ENCODE measurements around the gene SLIT1.
A peak's percentile ranks its signal among the peaks of the same experiment; 100 is the strongest.

SLIT1 gene

DNA sequence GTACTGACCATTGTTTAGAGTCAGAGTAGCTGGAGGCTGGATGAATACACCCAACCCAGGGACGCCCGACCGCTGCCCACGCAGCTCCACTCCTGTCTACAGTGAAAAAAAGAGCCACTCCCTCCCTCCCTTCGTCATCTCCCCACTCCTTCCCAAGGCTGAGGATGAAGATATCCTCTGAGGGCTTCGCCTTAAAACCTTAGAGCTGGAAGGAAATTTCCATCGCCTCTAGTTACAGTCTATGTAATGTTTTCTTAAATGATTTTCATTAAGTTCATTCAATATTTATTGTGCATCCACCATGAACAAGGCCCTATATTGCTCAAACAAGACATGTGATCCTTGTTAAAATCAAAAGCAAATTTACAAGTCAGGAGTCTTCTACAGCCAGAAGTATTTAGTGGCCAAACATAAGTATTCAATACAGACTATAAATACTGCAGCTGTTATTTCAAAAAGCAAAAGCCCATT lies 11.3 kb upstream of the SLIT1 start:
- no peak overlapping the region for H3K27ac ChIP-seq (ENCODE audit: low read depth, low read length)
- no peaks in the 10 kb centered on the region for H3K79me2 ChIP-seq (ENCODE audit: insufficient read depth, low read length)
- peak overlapping the region; percentile 71 for H3K4me2 ChIP-seq (ENCODE audit: low read depth, low read length, poor library complexity, severe bottlenecking)
- peak overlapping the region; percentile 51; the same call in 1 of the 2 replicates for H3K9ac ChIP-seq (ENCODE audit: low read length)
- H3K27me3 ChIP-seq (ENCODE audit: low read length): no peaks in the 10 kb centered on the region
- no peak overlapping the region for H3K4me3 ChIP-seq (ENCODE audit: insufficient read depth, low read length, poor library complexity, severe bottlenecking)
- H3K9me2 ChIP-seq (replicated peaks; ENCODE audit: insufficient read depth, low read length): no peaks in the 10 kb centered on the region
- TF ChIP-seq EZH2phosphoT487 (conservative IDR thresholded peaks at IDR 0.05; ENCODE audit: low read length): no peak
- TF ChIP-seq, protein P1, sequence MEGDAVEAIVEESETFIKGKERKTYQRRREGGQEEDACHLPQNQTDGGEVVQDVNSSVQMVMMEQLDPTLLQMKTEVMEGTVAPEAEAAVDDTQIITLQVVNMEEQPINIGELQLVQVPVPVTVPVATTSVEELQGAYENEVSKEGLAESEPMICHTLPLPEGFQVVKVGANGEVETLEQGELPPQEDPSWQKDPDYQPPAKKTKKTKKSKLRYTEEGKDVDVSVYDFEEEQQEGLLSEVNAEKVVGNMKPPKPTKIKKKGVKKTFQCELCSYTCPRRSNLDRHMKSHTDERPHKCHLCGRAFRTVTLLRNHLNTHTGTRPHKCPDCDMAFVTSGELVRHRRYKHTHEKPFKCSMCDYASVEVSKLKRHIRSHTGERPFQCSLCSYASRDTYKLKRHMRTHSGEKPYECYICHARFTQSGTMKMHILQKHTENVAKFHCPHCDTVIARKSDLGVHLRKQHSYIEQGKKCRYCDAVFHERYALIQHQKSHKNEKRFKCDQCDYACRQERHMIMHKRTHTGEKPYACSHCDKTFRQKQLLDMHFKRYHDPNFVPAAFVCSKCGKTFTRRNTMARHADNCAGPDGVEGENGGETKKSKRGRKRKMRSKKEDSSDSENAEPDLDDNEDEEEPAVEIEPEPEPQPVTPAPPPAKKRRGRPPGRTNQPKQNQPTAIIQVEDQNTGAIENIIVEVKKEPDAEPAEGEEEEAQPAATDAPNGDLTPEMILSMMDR (IDR thresholded peaks at IDR 0.05; ENCODE audit: insufficient read depth, low read length, poor library complexity, severe bottlenecking): no peak
- H3F3A ChIP-seq (ENCODE audit: insufficient read depth): peaks cover 40% of the 10 kb centered on the region
- H4K20me1 ChIP-seq (ENCODE audit: low read depth, low read length): no peaks in the 10 kb centered on the region
- no peak overlapping the region for H2AFZ ChIP-seq (ENCODE audit: low read depth, low read length, severe bottlenecking)
- H3K36me3 ChIP-seq (ENCODE audit: low read length): no peaks in the 10 kb centered on the region
- H3K9me3 ChIP-seq (ENCODE audit: insufficient read depth, low read length): no peaks in the 10 kb centered on the region

DNA sequence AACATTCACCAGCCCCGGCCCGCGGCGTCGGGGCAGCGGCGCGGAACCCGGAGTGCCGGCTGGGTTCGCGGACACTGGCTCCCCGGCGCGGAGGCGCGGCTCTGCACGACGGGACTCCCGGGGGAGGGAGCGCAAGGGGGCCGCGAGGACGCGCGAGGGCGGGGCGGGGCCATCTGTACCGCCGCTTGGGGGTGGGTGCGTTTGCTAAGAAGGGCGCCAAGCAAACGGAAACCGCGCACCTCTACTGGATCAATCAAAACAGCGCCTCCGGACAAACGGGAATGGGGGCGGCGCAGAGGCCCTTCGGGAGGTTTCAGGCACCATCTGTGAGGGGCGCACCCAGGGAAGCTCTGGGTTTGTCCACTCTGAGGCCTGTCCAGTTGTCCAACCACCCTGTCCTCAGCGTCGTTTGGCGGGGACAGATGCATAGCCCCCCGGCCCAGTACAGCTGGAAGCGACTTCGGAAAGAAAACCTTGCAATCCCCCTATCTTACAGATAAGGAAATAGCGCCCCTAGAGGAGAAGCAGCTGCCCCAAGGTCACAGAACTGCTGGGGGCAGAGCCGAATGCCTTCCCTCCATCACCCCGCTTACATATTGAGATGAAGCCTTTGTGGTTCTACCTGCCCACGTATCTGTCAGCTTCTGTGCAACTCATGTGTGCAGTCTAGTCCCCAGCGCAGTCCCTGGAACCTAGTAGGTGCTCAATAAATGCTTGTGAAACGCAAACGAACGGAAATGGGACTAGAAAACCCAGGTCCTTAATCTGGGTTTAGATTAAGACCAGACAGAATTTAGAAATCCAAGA lies 10.7 kb upstream of the SLIT1 start:
- H3K9me3 ChIP-seq (ENCODE audit: insufficient read depth, low read length): no peaks in the 10 kb centered on the region
- H4K20me1 ChIP-seq (ENCODE audit: low read depth, low read length): no peaks in the 10 kb centered on the region
- H3K4me3 ChIP-seq (ENCODE audit: insufficient read depth, low read length, poor library complexity, severe bottlenecking): peak overlapping the region; percentile 46
- H3K9me2 ChIP-seq (replicated peaks; ENCODE audit: insufficient read depth, low read length): no peaks in the 10 kb centered on the region
- H3K27ac ChIP-seq (ENCODE audit: low read depth, low read length): no peak overlapping the region
- H2AFZ ChIP-seq (ENCODE audit: low read depth, low read length, severe bottlenecking): peak overlapping the region; percentile 62
- H3F3A ChIP-seq (ENCODE audit: insufficient read depth): peaks cover 37% of the 10 kb centered on the region
- TF ChIP-seq EZH2phosphoT487 (conservative IDR thresholded peaks at IDR 0.05; ENCODE audit: low read length): no peak
- TF ChIP-seq, protein P1 (IDR thresholded peaks at IDR 0.05; ENCODE audit: insufficient read depth, low read length, poor library complexity, severe bottlenecking): peak; percentile 80
- no peaks in the 10 kb centered on the region for H3K36me3 ChIP-seq (ENCODE audit: low read length)
- peak overlapping the region; percentile 71 for H3K4me2 ChIP-seq (ENCODE audit: low read depth, low read length, poor library complexity, severe bottlenecking)
- peak overlapping the region; percentile 51 for H3K9ac ChIP-seq (ENCODE audit: low read length)
- H3K79me2 ChIP-seq (ENCODE audit: insufficient read depth, low read length): no peaks in the 10 kb centered on the region
- H3K27me3 ChIP-seq (ENCODE audit: low read length): no peaks in the 10 kb centered on the region

DNA sequence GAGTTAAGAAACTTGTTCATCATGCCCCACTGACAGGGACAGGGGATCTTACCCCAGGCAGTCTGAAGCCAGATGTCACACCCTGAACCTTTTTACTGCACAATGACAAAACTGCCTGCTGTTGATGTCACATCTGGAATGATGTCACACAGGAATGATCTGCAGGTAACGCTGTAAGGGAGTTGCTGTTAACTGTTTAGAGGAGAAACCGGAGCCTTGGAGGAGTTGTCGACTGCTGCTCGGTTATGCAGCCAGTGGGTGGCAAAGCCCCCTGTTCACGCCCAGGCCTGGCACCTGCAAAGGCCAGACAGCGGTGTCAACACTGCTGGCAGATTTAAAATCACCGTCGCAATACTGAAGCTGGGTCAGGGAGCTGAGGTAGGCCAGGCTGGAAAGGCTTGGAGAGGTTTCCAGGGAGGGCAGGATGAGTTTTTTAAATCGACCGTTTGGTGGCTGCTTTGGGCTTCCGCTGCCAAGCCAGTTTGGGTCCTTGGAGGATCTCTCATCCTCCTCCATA lies 10.0 kb upstream of the SLIT1 start:
- peak overlapping the region; percentile 62 for H2AFZ ChIP-seq (ENCODE audit: low read depth, low read length, severe bottlenecking)

More for the DNA sequence above, 10.0 kb upstream of the SLIT1 start:
- H3K9ac ChIP-seq (ENCODE audit: low read length): no peak overlapping the region
- TF ChIP-seq, protein P1 (IDR thresholded peaks at IDR 0.05; ENCODE audit: insufficient read depth, low read length, poor library complexity, severe bottlenecking): no peak
- H3F3A ChIP-seq (ENCODE audit: insufficient read depth): peaks cover 30% of the 10 kb centered on the region
- peak overlapping the region; percentile 46 for H3K4me3 ChIP-seq (ENCODE audit: insufficient read depth, low read length, poor library complexity, severe bottlenecking)
- H4K20me1 ChIP-seq (ENCODE audit: low read depth, low read length): no peaks in the 10 kb centered on the region
- H3K79me2 ChIP-seq (ENCODE audit: insufficient read depth, low read length): no peaks in the 10 kb centered on the region
- no peaks in the 10 kb centered on the region for H3K36me3 ChIP-seq (ENCODE audit: low read length)
- H3K27me3 ChIP-seq (ENCODE audit: low read length): no peaks in the 10 kb centered on the region
- H3K27ac ChIP-seq (ENCODE audit: low read depth, low read length): no peak overlapping the region
- H3K9me3 ChIP-seq (ENCODE audit: insufficient read depth, low read length): no peaks in the 10 kb centered on the region
- no peaks in the 10 kb centered on the region for H3K9me2 ChIP-seq (replicated peaks; ENCODE audit: insufficient read depth, low read length)
- H3K4me2 ChIP-seq (ENCODE audit: low read depth, low read length, poor library complexity, severe bottlenecking): peak overlapping the region; percentile 71

Data from SU-DHL-6 (cell line).